NCI-H69 (cell line): ENCODE data around the gene GNB3.

ENCODE experiments used
- DNase-seq: peaks from one replicate; lab custom pipeline; 2025; lab: John Stamatoyannopoulos, UW

GNB3 gene

DNA sequence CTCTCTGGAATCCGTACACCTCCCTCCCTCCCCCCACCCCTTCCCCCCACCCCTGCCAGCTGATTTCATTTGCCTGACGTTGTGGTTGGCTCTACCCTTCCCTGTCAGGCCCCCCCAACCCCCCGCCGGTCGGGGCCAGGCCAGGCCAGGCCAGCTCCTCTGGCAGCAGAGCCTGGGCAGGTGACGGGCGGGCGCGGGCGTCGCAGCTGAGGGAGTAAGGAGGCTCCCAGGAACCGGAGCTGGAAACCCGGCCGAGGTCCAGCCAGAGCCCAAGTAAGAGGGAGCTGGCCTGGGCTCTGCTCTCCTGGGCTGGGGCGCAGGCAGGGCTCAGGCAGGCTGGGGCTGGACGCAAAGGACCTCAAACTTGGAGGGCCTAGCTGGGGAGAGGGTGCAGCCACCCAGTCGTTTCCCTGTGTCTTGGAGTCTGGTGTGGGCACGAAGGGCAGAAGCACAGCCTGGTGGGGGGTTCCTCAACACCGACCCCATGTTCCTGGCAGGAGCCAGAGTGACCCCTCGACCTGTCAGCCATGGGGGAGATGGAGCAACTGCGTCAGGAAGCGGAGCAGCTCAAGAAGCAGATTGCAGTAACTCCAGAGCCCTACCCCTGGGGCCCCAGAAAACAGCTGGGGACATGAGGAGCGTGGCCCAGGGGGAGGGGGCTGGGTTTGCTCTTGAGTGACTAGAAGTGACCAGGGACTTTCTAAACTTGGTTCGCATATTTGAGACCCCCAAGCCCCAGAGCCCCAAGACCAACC is at the start of gene GNB3:
GNB3 (plus strand) TSS at position 165 of the 755 bp plus-strand sequence; CDS start at position 528, 363 bp downstream.
- no peak for DNase-seq

DNA sequence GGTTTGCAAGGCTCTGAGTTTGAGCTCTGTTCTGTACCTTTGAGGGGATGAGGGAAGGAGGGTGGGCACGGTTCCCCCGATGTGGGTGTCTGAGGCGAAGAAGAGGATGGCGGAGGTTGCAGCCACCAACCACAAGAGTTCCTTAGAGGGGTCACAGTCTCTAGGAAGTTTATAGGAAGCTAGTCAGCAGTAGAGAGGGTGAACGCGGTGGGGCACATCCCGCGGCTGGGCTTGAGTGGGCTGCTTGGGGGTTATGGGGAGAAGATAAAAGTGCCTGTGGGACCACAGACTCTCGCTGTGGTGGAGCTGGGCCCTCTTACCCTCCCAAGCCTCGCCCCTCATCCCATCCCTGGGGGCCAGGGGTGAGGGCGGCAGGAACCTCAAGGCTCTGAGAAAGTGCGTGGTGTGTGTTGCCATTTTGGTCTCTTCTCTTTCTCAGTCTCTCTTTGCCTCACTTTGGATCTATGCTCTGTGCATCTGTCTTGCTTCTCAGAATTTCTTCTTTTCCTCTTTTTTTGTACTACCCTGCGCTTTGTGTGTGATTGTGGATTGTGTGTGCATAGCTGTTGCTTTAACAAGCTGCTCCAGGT is 48.7 kb upstream of the GNB3 start:
- no peak for DNase-seq

DNA sequence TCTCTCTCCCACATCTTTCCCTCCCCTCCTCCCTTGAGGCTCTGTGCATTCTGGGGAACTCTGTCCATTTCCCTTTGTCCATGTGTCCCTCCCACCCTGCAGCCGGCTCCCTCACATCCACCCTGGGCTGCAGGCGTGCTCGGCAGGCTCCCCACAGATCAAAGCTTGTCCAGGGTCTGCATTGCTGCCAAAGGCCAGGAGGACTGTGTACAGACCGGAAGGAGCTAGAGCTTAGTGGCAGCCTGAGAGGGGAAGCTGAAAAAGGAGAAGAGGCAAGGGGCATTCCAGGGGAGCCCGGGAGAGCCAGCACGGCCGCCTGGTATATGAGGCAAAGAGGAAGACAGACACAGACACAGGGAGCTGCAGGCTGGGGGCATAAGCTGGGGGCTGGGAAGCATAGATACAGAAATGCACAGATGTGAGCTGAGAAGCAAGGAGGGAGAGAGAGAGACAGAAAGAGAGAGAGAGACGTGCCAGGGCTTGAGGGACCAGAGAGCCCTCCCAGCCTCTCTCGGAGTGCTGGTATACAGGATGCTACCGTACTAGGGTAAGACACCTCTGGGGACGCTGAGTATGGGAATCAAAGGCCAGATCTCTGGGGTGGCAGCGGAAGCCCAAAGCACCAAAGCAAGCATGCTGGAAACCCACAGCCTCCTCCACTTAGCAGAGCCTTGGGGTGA is 48.1 kb upstream of the GNB3 start:
- no peak for DNase-seq

DNA sequence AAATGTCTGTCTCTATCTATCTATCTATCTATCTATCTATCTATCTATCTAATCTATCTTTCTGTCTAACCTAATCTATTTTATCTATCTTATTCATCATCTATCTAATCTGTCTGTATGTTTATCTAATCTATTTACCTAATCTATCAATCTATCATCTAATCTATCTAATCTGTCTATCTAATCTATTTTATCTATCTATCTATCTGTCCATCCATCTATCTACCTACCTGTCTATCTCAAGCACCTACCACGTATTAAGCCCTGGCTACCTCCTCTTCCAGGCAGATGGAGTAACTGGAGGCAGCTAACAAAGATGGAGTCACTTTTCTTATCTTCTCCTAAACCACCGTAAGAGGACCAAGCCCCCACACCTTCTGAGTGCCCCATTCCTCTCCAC is 45.6 kb upstream of the GNB3 start:
- DNase-seq = no peak

DNA sequence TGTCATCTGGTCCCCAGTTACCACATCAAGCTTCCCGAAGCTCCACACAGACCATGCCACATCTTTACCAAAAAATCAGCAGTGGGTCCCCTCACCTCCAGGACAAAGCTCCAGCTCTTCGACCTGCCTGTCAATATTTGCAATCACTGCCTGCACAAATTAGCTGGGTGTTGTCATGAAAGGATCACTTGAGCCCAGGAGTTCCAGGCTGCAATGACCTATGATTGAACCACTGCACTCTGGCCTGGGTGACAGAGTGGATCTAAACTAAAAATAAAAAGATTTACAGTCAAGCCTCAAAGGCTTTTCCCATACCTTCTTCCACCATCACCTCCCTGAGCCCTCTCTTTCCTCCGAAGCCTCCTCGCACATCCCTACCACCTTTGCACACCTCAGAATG is 44.1 kb upstream of the GNB3 start:
- no peak for DNase-seq

DNA sequence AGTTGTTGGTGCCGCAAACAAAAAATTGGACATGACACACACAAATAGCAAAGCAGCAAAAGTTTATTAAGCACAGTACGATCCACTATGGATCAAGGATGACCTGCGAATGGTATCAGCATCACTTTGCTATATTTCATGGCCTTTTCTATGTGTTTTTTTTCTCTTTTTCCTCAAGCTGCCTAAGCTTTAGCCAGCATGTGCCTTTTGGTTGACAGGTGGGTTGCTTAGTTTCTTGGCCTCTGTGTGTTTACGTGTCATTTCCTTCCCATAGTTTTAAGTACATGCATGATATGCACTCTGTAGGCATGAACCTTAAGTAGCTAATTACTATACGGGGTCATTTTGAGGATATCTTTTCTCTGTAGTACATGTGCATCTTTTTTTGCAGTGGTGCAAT is 41.6 kb upstream of the GNB3 start:
- no peak for DNase-seq

DNA sequence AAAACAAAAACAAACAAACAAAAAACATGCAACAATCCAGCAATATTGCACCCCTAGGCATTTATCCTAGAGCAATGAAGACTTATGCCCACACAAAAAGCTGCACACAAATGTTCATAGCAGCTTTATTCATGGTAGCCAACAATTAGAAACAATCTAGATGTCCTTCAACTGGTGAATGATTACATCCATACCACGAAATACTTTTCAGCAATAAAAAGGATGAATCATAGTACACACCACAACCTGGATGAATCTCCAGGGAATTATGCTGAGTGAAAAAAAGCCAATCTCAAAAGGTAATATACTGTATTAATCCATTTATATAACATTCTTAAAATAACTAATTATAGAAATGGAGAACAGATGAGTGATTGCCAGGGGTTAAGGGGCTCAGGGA is 33.6 kb upstream of the GNB3 start:
- DNase-seq = no peak

DNA sequence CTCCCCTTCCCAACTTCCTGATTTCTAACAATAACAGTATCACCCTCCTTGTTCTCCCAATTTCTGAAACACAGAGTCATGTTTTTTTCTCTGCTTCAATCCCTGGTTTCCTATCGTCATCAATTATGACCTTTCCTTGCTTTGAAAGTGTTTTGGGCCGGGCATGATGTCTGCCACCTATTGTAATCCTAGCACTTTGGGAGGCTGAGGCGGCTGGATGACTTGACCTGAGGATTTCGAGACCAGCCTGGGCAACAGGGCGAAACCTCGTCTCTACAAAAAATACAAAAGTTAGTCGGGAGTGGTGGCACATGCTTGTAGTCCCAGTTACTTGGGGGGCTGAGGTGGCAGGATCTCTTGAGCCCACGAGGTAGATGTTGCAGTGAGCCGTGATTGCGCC is 31.7 kb upstream of the GNB3 start:
- no peak for DNase-seq

DNA sequence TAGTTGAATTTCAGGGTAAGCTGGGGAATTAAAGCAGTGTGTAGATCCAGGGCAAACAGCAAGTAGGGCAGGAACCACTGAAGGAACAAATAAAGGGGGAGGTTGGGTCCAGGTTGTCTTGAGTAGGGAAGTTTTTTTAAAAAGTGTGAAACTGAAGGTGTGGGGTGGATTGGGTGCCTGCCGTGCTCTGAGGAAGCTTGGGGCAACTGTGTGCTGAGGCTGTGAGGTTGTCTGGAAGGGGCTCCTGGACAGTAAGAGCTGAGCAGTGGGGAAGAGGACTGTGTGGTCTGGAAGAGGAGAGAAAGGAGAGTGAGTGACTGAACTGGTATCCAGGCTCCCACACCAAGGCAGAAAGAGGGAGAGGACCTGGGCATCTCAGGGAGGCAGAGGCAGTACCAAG is 30.0 kb upstream of the GNB3 start:
- no peak for DNase-seq

DNA sequence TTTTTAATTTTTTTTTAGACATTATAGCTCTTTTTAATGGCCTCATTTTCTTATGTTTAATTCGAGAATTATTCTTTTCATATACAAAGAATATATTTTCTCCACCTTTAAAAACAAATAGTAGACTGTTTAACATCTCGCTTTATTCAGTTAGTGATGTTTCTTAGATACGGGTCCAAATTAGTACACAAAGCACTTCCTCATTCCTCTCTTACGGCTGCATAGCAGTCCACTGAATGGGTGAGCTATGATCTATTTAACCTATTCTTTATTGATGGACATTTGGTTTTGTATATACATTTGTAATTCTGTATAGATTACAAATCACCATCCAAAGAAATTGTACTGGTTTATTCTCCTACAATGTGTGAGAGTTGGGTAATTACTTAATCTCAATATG is 27.4 kb upstream of the GNB3 start:
- no peak for DNase-seq

DNA sequence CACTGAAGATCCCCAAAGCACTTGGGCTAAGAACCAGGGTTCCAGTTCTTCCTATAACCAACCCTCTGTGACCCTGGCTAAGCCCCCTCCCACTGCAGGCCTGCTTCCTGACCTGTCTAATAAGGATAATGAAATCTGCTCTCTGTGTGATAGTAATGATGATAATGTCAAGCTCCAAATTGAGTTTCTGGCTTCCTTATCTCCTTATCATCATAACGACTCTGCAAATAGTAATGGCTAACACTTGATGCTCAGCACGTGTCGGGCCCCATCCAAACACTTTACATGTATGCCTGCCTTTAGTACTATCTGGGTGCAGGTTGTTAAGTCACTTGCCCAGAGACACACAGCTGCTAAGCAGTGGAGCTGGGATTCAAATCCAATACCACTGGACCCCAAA is 24.1 kb upstream of the GNB3 start:
- DNase-seq = no peak

DNA sequence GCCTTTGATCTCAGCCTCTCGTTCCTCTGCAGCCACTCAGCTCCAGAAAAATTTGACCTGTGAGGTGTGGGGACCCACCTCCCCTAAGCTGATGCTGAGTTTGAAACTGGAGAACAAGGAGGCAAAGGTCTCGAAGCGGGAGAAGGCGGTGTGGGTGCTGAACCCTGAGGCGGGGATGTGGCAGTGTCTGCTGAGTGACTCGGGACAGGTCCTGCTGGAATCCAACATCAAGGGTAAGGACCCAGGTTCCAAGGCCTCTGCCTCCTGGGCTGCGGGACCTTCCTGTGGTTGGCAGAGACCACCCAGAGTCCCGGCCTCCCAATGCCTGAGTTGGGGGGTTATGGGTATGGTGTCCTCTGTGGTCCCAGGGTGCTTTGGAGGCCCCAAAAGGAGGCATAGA is 23.6 kb upstream of the GNB3 start:
- no peak for DNase-seq

DNA sequence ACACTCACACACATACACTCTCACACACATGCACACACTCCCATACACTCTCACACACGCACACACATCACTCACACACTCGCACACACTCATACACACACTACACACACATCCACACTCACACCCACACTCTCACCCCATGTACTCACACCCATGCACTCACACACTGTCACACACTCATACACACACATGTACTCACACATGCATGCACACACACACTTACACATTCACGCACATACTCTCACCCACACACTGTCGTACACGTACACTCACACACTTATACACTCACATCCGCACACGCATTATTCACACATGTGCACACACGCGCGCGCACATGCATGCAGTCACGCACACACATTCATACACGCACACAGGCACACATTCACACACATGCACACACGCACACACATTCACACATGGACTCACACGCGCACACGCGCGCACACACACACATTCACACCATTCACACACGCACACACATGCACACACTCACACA is 23.0 kb upstream of the GNB3 start:
- DNase-seq = no peak

DNA sequence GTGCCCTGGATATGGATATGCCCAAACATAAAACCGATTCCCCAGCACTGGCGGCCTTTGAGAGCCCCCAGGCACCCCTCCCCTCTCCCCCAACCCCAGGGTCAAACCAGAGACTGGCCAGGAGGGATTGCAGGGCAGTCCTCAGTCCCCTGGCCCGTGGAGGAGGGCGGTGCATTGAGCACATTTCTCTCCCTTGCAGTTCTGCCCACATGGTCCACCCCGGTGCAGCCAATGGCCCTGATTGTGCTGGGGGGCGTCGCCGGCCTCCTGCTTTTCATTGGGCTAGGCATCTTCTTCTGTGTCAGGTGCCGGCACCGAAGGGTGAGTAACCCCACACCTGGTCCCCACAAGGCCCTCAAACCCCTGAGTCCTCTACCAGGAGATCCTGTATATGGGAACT is 22.5 kb upstream of the GNB3 start:
- no peak for DNase-seq

DNA sequence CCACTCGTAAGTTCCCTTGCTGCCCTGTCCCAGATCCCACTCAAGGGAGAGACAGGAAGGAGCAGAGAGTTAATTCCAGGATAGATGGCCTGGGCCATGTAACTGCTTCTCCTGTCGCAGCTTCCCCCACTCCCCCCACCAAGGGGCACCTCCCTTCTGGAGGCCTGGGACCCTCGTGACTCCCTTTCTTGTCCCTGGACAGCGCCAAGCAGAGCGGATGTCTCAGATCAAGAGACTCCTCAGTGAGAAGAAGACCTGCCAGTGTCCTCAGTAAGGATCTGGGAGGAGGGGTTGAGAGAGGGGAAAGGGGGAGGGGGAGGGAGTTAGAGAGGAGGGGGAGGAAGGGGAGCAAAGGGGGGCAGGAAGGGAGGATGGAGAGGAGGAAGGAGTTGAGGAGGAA is 22.1 kb upstream of the GNB3 start:
- no peak for DNase-seq

DNA sequence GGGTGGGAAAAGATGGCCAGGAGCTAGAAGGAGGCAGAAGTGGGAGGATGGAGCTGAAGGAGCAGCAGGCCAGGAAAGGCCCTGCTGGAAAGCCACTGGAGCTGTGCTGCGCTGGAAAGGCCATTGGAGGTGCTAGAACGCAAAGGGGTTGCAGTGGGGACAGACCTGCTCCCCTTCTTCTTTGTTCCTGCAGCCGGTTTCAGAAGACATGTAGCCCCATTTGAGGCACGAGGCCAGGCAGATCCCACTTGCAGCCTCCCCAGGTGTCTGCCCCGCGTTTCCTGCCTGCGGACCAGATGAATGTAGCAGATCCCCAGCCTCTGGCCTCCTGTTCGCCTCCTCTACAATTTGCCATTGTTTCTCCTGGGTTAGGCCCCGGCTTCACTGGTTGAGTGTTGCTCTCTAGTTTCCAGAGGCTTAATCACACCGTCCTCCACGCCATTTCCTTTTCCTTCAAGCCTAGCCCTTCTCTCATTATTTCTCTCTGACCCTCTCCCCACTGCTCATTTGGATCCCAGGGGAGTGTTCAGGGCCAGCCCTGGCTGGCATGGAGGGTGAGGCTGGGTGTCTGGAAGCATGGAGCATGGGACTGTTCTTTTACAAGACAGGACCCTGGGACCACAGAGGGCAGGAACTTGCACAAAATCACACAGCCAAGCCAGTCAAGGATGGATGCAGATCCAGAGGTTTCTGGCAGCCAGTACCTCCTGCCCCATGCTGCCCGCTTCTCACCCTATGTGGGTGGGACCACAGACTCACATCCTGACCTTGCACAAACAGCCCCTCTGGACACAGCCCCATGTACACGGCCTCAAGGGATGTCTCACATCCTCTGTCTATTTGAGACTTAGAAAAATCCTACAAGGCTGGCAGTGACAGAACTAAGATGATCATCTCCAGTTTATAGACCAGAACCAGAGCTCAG is 21.4 kb upstream of the GNB3 start:
- DNase-seq = no peak

DNA sequence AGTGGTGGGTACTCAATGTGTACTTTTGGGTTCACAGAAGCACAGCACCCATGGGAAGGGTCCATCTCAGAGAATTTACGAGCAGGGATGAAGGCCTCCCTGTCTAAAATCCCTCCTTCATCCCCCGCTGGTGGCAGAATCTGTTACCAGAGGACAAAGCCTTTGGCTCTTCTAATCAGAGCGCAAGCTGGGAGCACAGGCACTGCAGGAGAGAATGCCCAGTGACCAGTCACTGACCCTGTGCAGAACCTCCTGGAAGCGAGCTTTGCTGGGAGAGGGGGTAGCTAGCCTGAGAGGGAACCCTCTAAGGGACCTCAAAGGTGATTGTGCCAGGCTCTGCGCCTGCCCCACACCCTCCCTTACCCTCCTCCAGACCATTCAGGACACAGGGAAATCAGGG is 20.6 kb upstream of the GNB3 start:
- DNase-seq = no peak

DNA sequence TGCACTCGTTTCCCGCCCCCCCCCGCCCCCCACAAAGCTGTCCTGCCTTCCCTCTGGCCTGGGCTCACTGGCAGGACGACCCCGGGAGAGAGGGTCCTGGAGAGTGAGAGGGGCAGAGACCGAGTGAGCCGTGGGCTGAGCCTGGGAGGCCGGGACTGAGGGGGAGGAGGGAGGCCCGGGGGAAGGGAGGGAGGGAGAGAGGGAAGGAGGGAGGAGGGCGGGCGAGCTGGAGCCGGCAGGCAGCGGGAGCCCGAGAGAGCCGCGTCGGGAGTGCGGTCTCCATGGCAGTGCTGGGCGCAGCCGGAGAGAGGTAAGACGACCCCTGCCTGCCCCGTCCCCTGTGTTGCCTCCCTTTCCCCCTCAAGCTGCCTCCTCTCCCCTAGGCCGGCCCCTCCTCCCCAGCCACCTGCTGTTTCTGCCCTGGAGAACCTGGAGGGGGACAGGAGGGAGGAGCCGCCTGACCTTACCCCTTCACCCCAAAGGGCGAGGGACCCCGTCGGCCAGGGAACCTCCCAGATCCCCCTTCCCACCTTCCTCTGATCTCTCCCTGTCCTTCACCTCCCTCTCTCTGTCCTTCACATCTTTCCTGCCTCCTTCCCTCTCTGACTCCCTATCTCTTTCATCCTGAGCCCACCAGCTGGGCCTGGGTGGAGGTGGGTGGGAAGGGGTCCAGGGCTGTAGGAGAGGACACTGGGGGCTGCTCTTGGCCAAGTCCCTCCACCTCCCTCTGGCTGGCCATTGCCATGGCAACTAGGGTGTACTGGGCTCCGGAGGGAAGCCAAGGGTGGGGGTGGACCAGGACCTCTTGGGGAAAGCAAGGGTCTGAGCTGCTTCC is 18.9 kb upstream of the GNB3 start, which contains the start of gene GPR162:
GPR162 (plus strand) TSS at position 231 of the 835 bp plus-strand sequence. CDS start 2,078 bp downstream, outside the sequence.
- peak; percentile 93 for DNase-seq

DNA sequence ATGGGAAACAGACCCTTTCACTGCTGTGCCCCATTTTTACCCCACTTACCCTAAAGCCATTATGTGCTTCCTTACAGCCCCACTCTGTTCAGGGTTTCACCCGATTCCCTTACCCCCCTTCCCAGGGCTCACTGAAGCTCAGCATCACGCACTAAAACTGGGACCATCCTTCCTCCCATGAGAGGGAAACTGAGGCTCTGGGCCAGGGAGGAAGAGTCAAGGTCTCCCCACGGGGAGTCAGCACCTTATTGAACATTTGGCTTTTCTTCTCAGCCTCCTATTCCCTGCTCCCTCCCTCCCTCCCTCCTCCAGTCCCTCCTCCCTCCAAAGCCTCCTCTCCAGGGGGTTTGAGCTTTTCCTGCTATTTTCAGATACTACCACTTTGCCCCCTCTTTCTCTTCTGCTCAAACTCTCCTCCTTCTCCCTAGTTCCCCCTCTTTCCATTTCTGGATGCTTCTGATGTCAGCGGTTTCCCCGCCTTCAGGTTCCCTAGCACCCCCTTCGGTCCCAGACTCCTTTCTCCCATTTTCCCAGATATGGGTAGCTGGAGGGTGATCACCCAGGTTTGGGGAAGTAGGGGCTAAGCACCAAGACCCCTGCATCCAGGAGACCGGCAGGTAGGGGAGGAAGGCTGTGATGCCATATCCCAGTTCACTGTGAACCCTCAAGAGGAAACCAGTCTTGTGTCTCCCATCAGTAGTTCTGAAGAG is 18.1 kb upstream of the GNB3 start:
- no peak for DNase-seq
